Measurements from ENCODE around the gene NFS1. TPM values are rescaled to one million over a fixed set of nuclear protein-coding genes. Genes with fewer than 3 reads are reported as not detected.
"Not testable (repeated sequence)": the region's sequence is repeated elsewhere in the genome, so short reads cannot be mapped to it uniquely, and the experiment has no call there.

The NFS1 gene
- total and polyA plus RNA-seq, 2 donors: 16.9 to 33.4 TPM

DNA sequence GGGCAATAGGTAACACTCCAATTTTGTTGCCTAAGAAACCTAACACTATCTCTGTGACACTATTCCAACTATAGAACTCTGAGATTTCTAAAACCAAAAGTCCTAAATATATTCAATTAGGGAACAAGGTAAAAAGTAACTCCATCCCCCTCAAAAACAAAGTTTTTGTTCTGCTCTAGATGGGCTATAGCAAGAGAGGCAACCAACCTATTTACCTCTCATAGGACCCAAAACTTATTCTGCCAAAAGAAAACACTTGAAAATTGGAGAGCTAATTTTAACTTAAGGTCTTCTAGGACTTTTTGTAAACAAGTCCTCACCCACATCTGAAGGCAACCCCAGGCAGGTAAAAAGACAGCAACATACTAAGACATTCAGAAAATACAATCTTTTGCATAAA is 35.2 kb upstream of the NFS1 start:
- no peak for DNase-seq (ENCODE audit: extremely low spot score)
- peaks cover 9% of the 10 kb centered on the region for H3K36me3 ChIP-seq (ENCODE audit: insufficient read depth)
- no peak overlapping the region for H3K27ac ChIP-seq (ENCODE audit: low read depth)
- H3K4me3 ChIP-seq (ENCODE audit: low read depth, low read length): no peak overlapping the region
- no peaks in the 10 kb centered on the region for H3K4me1 ChIP-seq (ENCODE audit: insufficient read depth)

DNA sequence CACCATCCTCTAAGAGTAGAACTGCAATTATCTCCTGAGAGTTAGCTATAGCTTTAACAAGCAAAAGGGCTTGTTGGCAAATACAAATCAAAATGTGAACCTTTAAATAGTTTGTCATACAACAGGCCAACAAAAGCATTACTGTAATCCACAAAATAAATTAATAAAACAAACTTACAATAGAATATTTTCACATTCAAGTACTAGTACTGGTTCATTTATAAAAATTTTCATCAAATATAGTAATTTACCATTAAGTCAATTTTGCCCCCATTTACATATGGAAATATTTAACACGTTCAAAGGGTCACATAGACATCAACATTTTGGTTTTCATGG is 33.5 kb upstream of the NFS1 start:
- no peak overlapping the region for H3K27ac ChIP-seq (ENCODE audit: low read depth)
- no peak overlapping the region for H3K4me3 ChIP-seq (ENCODE audit: low read depth, low read length)
- no peak for DNase-seq (ENCODE audit: extremely low spot score)
- WGBS: 61% methylated on average over 1 of the region's 1 CpG
- no peaks in the 10 kb centered on the region for H3K4me1 ChIP-seq (ENCODE audit: insufficient read depth)
- H3K36me3 ChIP-seq (ENCODE audit: insufficient read depth): peaks cover 7% of the 10 kb centered on the region

DNA sequence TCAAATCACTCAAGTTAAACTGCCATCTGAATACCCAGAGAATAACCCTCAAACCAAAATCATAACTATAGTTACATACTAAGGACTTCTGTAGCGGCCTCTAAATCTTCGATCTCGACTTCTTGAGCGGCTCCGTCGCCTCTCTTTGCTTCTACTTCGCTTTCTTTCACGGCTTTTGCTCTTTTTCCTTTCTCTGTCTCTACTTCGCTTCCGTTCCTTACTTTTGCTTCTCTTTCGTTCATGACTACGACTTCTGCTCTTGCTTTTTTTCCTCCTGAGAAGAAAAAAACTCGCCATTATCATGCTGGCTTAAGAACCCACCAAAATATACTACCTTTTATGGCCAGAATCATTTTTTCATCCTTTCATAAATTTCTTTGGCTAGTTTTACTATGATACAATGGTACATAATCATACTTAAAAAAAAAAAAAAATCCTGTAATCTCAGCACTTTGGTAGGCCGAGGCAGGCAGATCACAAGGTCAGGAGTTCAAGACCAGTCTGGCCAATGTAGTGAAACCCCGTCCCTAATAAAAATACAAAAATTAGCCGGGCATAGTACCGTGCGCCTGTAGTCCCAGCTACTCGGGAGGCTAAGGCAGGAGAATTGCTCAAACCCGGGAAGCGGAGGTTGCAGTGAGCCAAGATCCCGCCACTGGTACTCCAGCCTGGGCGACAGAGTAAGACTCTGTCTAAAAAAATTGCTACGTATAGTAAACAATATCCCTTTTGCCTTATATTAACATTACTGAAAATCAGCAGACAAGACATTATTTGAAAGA is 32.9 kb upstream of the NFS1 start:
- DNase-seq (ENCODE audit: extremely low spot score): no peak
- Histone ChIP-seq H3K4me1 (ENCODE audit: insufficient read depth) (no peaks in the 10 kb centered on the region), H3K27ac (ENCODE audit: low read depth) (no peak overlapping the region), H3K4me3 (ENCODE audit: low read depth, low read length) (no peak overlapping the region), H3K36me3 (ENCODE audit: insufficient read depth) (peaks cover 10% of the 10 kb centered on the region)
- WGBS: 85% methylated on average over 24 of the region's 24 CpGs

DNA sequence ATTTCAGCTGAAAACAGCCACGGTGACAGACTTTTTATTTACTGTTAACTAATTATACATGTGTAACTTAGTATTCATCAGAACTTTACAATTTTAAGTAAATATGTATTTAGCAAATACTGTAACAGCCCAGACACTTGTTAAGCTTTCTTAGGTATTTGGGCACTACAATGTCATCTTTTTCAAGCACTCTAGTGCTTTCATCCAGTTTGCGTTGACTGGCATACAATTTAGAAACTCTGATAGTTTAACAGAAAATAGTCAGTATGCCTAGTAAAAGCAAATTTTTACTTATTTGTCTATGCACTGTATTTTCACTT is 32.3 kb upstream of the NFS1 start:
- 57% methylated on average over 2 of the region's 2 CpGs for WGBS
- Histone ChIP-seq H3K36me3 (ENCODE audit: insufficient read depth) (peaks cover 13% of the 10 kb centered on the region), H3K4me1 (ENCODE audit: insufficient read depth) (no peaks in the 10 kb centered on the region), H3K27ac (ENCODE audit: low read depth) (no peak overlapping the region), H3K4me3 (ENCODE audit: low read depth, low read length) (no peak overlapping the region)
- no peak for DNase-seq (ENCODE audit: extremely low spot score)

DNA sequence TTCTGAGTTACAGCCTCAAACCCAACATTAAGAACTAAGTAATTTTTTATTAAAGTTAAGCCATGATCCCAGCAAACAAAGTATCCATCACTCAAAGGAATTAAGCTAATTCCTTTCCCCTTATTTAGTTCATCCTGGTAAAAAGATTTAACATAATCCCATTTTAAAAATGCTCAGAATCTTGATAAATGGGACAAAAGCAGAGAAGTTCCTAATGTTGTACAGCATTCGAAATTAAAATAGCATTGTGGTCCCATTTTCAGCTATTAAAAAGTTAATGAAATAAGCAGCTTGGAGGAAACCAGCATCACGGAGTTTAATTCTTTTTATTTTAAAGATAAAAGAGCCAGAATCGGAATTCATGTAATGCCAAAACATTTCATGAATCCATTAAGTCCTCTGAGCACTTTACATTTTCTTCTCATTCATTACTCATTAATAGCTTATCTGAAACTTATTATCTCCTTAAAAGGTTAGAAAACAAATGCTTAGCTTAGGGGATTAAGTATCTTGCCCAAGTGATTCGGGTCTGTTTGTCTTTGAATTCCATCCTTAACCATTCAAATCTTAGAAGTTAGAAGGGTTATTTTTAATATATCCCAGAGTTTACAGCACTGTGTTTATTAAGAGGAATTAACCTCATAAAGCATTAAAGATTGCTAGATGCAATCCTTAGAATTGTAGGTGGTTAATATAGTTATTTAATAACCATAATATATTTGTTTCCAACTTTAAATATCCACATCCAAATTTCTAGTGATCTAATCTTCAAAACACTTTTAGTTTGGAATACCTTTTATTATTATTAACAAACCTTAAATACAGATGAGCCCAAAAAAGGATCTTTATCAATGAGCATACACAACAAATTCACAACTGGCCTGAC is 31.7 kb upstream of the NFS1 start:
- no peaks in the 10 kb centered on the region for H3K4me1 ChIP-seq (ENCODE audit: insufficient read depth)

DNA sequence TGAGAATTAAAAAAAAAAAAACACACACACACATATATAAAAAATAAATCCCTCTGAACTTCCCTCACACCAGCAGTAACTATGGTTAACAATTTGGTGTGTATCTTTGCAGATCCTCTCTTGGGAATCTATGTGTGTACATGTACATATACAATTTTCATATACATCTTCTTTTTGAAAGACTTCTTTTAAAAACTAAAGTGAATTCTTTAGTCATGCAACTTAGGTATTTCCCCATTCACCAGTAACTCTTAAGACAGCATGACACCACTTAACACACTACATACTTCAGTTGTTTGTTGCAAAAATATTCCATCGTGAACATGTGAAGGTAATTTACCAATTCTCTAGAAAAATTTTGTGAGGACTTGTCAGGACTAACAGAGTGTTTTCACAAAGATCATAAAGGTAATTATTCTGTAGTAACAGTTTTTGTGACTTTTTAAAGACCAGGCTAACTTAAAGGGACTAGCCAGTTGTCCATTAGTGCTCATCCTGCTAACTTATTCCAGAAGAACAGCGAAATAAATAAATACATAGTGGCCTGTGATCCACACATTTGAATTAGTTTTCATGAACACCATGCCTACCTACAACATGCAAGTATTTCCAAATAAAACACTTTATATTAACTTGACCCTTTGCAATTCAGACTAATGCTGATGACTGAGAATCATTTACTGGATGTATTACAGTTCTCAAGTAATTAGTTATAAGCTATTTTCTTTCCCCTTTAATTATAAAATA is 30.9 kb upstream of the NFS1 start:
- peaks cover 13% of the 10 kb centered on the region for H3K36me3 ChIP-seq (ENCODE audit: insufficient read depth)
- no peaks in the 10 kb centered on the region for H3K4me1 ChIP-seq (ENCODE audit: insufficient read depth)
- WGBS: 84% methylated on average over 2 of the region's 2 CpGs
- H3K27ac ChIP-seq (ENCODE audit: low read depth): no peak overlapping the region
- no peak for DNase-seq (ENCODE audit: extremely low spot score)
- H3K4me3 ChIP-seq (ENCODE audit: low read depth, low read length): no peak overlapping the region

More for the DNA sequence above, 31.7 kb upstream of the NFS1 start:
- no peak overlapping the region for H3K27ac ChIP-seq (ENCODE audit: low read depth)
- WGBS: 34% methylated on average over 4 of the region's 4 CpGs
- peaks cover 13% of the 10 kb centered on the region for H3K36me3 ChIP-seq (ENCODE audit: insufficient read depth)
- DNase-seq (ENCODE audit: extremely low spot score): no peak
- no peak overlapping the region for H3K4me3 ChIP-seq (ENCODE audit: low read depth, low read length)

DNA sequence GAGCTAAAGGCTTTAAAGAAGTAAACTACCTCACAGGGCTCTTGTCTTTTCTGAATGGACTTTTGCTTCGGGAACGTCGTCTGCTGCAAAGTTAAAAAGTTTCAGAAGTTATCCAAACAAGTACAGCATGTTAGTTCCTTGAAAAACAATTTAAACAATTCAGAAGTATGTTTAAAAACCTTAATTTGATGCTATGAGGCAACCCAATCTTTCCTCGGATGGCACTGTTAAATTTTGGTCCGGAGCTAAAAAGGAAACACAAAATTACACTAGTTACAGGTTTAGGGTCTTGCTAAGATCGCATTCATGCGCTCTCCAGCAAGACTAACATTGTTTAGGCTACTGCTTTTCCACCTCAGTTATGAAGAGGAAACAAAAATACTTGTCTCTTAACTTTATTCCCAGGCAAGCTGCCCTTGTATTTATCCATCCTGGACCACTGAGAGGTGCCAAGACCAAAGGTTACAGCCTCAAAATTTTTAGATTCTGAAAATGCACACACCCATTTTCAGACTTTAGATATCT is 30.2 kb upstream of the NFS1 start:
- H3K36me3 ChIP-seq (ENCODE audit: insufficient read depth): peaks cover 14% of the 10 kb centered on the region
- no peak overlapping the region for H3K27ac ChIP-seq (ENCODE audit: low read depth)
- WGBS: 77% methylated on average over 7 of the region's 7 CpGs
- no peaks in the 10 kb centered on the region for H3K4me1 ChIP-seq (ENCODE audit: insufficient read depth)
- H3K4me3 ChIP-seq (ENCODE audit: low read depth, low read length): no peak overlapping the region
- DNase-seq (ENCODE audit: extremely low spot score): no peak

DNA sequence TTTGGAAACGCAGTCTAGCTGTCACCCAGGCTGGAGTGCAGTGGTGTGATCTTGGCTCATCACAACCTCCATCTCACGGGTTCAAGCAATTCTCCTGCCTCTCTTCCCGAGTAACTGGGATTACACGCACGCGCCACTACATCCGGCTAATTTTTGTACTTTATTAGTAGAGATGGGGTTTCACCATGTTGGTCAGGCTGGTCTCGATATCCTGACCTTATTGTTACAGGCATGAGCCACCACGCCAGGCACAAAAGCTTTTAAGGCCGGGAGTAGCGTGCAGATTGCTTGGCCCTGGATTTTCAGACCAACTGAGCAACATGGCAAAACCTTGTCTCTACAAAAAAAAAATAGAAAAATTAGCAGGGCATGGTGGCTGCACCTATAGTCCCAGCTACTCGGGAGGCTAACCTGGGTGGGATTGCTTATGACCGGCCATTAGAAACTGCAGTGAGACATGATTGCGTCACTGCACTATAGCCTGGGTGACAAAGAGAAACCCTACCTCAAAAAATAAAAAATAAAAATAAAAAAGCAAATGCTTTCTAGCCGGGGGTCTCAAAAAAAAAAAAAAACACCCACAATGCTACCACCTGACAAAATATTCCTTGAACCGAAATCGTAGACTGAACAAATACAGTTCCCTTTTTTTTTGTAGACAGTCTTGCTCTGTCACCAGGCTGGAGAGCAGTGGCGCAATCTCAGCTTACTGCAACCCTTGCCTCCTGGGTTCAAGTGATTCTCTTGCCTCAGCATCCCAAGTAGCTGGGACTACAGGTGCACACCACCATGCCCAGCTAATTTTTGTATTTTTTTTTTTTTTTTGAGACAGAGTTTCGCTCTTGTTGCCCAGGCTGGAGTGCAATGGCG is 27.9 kb upstream of the NFS1 start:
- Histone ChIP-seq H3K4me3 (ENCODE audit: low read depth, low read length) (no peak overlapping the region), H3K27ac (ENCODE audit: low read depth) (no peak overlapping the region), H3K36me3 (ENCODE audit: insufficient read depth) (peaks cover 13% of the 10 kb centered on the region), H3K4me1 (ENCODE audit: insufficient read depth) (no peaks in the 10 kb centered on the region)
- WGBS: 95% methylated on average over 20 of the region's 20 CpGs
- DNase-seq (ENCODE audit: extremely low spot score): no peak

DNA sequence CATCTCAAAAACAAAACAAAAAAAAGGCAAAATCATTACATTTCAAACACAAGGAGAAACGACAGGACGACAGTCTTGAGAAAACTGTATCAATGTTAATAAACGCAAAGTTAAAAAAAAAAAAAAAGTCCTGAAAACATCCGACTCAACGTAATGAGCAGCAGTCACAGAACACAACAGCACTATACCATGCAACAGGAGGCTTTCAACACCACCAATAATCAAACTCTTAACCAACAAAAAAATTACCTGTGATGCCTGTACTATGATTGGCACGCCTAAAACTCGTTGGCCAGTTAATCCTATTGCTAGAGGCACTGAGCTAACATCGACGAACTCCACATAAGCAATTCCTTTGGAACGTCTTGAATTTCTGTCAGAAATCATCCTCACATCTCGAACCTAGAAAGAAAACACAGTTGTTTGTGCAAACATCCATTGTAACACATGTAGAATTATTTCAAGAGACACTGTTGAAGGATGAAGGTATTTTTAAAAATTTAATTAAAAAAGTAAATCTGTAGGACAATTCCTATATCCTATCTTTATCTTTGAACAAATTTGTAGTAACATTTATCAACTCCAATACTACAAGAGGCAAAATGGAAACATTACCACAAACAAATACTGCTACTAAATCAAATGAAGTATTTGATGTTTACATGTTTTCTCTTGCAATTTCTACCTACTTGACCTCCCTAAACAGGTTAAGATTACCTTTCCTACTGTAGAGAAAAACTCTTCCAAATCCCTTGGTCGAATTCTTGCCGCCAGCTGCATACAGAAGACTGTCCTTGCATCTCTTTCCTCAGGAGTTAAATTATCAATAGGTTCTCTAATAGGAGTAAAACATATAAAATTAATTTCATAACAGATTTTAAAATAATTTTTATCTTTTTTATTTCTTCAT is 25.4 kb upstream of the NFS1 start:
- Histone ChIP-seq H3K4me3 (ENCODE audit: low read depth, low read length) (no peak overlapping the region), H3K27ac (ENCODE audit: low read depth) (no peak overlapping the region), H3K36me3 (ENCODE audit: insufficient read depth) (peaks cover 11% of the 10 kb centered on the region), H3K4me1 (ENCODE audit: insufficient read depth) (no peaks in the 10 kb centered on the region)
- WGBS: 83% methylated on average over 13 of the region's 13 CpGs
- no peak for DNase-seq (ENCODE audit: extremely low spot score)

DNA sequence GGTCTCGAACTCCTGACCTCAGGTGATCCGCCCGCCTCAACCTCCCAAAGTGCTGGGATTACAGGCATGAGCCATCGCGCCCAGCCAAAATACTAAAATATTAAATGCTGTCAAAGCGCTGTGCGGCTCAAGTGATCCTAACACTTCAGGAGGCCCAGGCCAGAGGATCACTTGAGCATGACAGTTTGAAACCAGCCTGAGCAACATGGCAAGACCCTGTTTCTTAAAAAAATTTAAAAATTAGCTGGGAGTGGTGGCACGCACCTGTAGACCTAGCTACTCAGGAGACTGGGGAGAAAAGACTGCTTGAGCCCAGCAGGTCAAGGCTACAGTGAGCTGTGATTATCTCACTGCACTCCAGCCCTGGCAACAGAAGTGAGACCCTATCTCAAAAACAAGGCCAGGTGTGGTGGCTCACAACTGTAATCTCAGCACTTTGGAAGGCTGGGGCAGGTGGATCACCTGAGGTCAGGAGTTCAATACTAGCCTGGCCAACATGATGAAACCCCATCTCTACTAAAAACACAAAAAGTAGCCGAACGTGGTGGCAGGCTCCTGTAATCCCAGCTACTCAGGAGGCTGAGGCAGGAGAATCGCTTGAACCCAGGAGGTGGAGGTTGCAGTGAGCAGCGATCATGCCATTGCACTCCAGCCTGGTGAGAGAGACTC is 24.6 kb upstream of the NFS1 start:
- not testable (repeated sequence) for H3K4me3 ChIP-seq (ENCODE audit: low read depth, low read length); H3K4me1 ChIP-seq (ENCODE audit: insufficient read depth); H3K27ac ChIP-seq (ENCODE audit: low read depth); DNase-seq (ENCODE audit: extremely low spot score)
- H3K36me3 ChIP-seq (ENCODE audit: insufficient read depth): peaks cover 14% of the 10 kb centered on the region
- WGBS: 94% methylated on average over 12 of the region's 12 CpGs

DNA sequence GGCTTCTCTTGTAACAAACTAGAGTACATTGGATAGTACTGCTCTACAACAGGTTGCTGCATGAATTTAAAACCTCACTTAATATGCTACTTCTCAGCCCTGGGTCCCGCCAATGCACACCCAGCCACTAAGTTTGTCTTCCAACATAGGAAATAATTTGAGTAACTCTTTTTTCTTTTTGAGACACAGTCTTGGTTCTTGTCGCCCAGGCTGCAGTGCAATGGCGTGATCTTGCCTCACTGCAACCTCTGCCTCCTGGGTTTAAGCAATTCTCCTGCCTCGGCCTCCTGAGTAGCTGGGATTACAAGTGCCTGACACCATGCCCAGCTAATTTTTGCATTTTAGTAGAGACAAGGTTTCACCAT is 24.1 kb upstream of the NFS1 start:
- DNase-seq (ENCODE audit: extremely low spot score); H3K4me1 ChIP-seq (ENCODE audit: insufficient read depth); H3K27ac ChIP-seq (ENCODE audit: low read depth); H3K4me3 ChIP-seq (ENCODE audit: low read depth, low read length): not testable (repeated sequence)
- peaks cover 14% of the 10 kb centered on the region for H3K36me3 ChIP-seq (ENCODE audit: insufficient read depth)
- WGBS: 92% methylated on average over 4 of the region's 4 CpGs

DNA sequence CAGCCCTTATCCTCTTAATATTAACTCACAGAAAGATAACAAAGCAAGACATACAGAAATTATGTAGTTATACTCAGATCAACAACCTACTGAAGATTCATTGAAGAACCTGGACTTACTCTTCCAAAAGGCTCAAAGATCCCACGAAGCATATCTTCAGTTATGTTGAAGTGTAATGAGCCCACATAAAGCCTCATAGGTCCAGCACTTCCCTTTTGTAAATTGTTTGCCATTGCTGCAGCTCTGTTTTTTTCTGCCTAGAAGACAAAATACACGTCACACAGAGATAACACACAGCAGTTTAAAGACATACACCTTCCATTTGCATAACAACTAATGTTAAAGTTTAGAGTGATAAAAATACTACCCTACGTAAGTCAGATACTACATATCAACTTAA is 22.5 kb upstream of the NFS1 start:
- H3K27ac ChIP-seq (ENCODE audit: low read depth): no peak overlapping the region
- H3K36me3 ChIP-seq (ENCODE audit: insufficient read depth): peaks cover 9% of the 10 kb centered on the region
- DNase-seq (ENCODE audit: extremely low spot score): no peak
- no peak overlapping the region for H3K4me3 ChIP-seq (ENCODE audit: low read depth, low read length)
- 78% methylated on average over 3 of the region's 3 CpGs for WGBS
- H3K4me1 ChIP-seq (ENCODE audit: insufficient read depth): no peaks in the 10 kb centered on the region
